Natural killer cell (primary cell): ENCODE measurements around the gene ZDHHC14. TPM values are rescaled to one million over a fixed set of nuclear protein-coding genes. Genes with fewer than 3 reads are reported as not detected.
A peak's percentile ranks its signal among the peaks of the same experiment; 100 is the strongest.

Experiments
- ATAC-seq, 3 donors: fragments of 150-1000 bp in 2 of 3; fragments of 200-7000 bp in 1 of 3; cut with Tn5 transposase; 1 replicate in 1 of 3; 2 replicates in 2 of 3; pipeline ENCODE4 v1.10.0; 2021; ENCODE audit warnings: mild to moderate bottlenecking in 2 of 3, moderate library complexity in 2 of 3
- DNase-seq, 2 donors: peaks; one replicate each; pipeline versions ENCODE4 v3.0.0 to v3.0.0-alpha.2; 2013 to 2021; ENCODE audit warnings: mixed read lengths in 1 of 2
- H3K27ac ChIP-seq: one replicate; pipeline ENCODE4 v1.5.1; 2013; ENCODE audit warnings: mild to moderate bottlenecking, low read length
- H3K27me3 ChIP-seq: one replicate; pipeline ENCODE4 v1.6.1; 2013; ENCODE audit warnings: low read length; ENCODE audit not compliant: control insufficient read depth, insufficient read depth
- H3K36me3 ChIP-seq: one replicate; pipeline ENCODE4 v1.6.1; 2013; ENCODE audit warnings: low read length; ENCODE audit not compliant: control insufficient read depth, insufficient read depth
- H3K4me1 ChIP-seq: one replicate; pipeline ENCODE4 v1.6.1; 2013; ENCODE audit warnings: low read length; ENCODE audit not compliant: control insufficient read depth, insufficient read depth
- H3K4me3 ChIP-seq: one replicate; pipeline ENCODE4 v1.5.1; 2013; ENCODE audit warnings: low read length
- H3K9me3 ChIP-seq: one replicate; pipeline ENCODE4 v1.6.1; 2013; ENCODE audit warnings: low read length; ENCODE audit not compliant: control insufficient read depth, insufficient read depth
- H3K27ac Mint-ChIP-seq, 2 donors: one replicate each; pipeline ENCODE4 v1.8.0; 2022; ENCODE audit warnings: mild to moderate bottlenecking in 2 of 2, mixed read lengths in 2 of 2, moderate library complexity in 1 of 2
- H3K27me3 Mint-ChIP-seq, 2 donors: one replicate each; pipeline ENCODE4 v1.8.0; 2022; ENCODE audit warnings: low read depth in 2 of 2, mixed read lengths in 2 of 2
- H3K36me3 Mint-ChIP-seq: one replicate; pipeline ENCODE4 v1.8.0; 2022; ENCODE audit warnings: mixed read lengths
- H3K4me1 Mint-ChIP-seq, 2 donors: one replicate each; pipeline ENCODE4 v1.8.0; 2022; ENCODE audit warnings: mixed read lengths in 2 of 2
- H3K4me3 Mint-ChIP-seq: one replicate; pipeline ENCODE4 v1.8.0; 2022; ENCODE audit warnings: mild to moderate bottlenecking, moderate library complexity, mixed read lengths
- H3K9me3 Mint-ChIP-seq, 2 donors: one replicate each; pipeline ENCODE4 v1.8.0; 2022; ENCODE audit warnings: mixed read lengths in 2 of 2
- CTCF ChIP-seq: fragments of 200-600 bp; IDR thresholded peaks from one replicate; pipeline ENCODE4 v1.8.0; 2022; ENCODE audit warnings: antibody characterized with exemption
- WGBS: methylation state at CpG from one replicate; pipeline ENCODE4 v1.1.7; 2013; ENCODE audit warnings: missing lambda C conversion rate; ENCODE audit not compliant: insufficient coverage; 5-methylcytosine and 5-hydroxymethylcytosine counted together
- intact Hi-C: fragments of 100-400 bp; cut with micrococcal nuclease; formaldehyde crosslinking; loops from one replicate; pipeline ENCODE4 v1.14.2; 2022
- total RNA-seq, 4 donors: library from RNA; stranded (reverse); fragments of 120-200 nt in 1 of 4; gene quantifications; one replicate each; pipeline versions ENCODE4 v1.2.3 to v1.2.4, GENCODE V29; 2013 to 2022

The ZDHHC14 gene
- total RNA-seq, 3 donors from 2014 or later (not counting 1 experiment from before 2014, with no cell fraction given), result 6.7 to 11.3 (median 10.6) TPM

GRCh38 chr6:157376241-157376640 lies 4.7 kb upstream of the ZDHHC14 start:
- Mint-ChIP-seq H3K36me3 (no peaks in the 10 kb centered on the region), H3K9me3 (no peaks in the 10 kb centered on the region), H3K27ac (no peak overlapping the region), H3K4me1 (peaks cover 7 to 8% of the 10 kb centered on the region in 2 donors), H3K4me3 (no peak overlapping the region), H3K27me3 (no peaks in the 10 kb centered on the region)
- ATAC-seq, result no peak
- Histone ChIP-seq H3K4me1 (peaks cover 4% of the 10 kb centered on the region), H3K27ac (no peak overlapping the region), H3K9me3 (no peaks in the 10 kb centered on the region), H3K36me3 (no peaks in the 10 kb centered on the region), H3K4me3 (no peak overlapping the region), H3K27me3 (no peaks in the 10 kb centered on the region)
- DNase-seq, result no peak
- intact Hi-C loops, result no loop called here
- WGBS, result no CpG with 5 or more reads among the region's 3 CpGs
- TF ChIP-seq CTCF, result no peak

- Mint-ChIP-seq H3K4me1 (peaks cover 7 to 8% of the 10 kb centered on the region in 2 donors), H3K27me3 (no peaks in the 10 kb centered on the region), H3K27ac (no peak overlapping the region), H3K9me3 (no peaks in the 10 kb centered on the region), H3K36me3 (no peaks in the 10 kb centered on the region), H3K4me3 (no peak overlapping the region)
- H3K36me3 ChIP-seq, result no peaks in the 10 kb centered on the region
- no peak overlapping the region for H3K4me3 ChIP-seq
- WGBS, result 83% methylated on average over 9 of the region's 9 CpGs
- H3K4me1 ChIP-seq, result peaks cover 4% of the 10 kb centered on the region
- TF ChIP-seq CTCF, result no peak
- H3K27ac ChIP-seq, result no peak overlapping the region
- H3K27me3 ChIP-seq, result no peaks in the 10 kb centered on the region
- no peaks in the 10 kb centered on the region for H3K9me3 ChIP-seq
- intact Hi-C loops, result no loop called here
- DNase-seq (no peak), ATAC-seq (no peak)
These were observed 4.2 kb upstream of the ZDHHC14 start for GRCh38 chr6:157376706-157377230.

GRCh38 chr6:157379656-157380457 lies 1.1 kb upstream of the ZDHHC14 start:
- no peaks in the 10 kb centered on the region for H3K9me3 ChIP-seq
- peak overlapping the region; percentile 60 to 72 for H3K27ac Mint-ChIP-seq
- H3K9me3 Mint-ChIP-seq, result no peaks in the 10 kb centered on the region
- no peaks in the 10 kb centered on the region for H3K36me3 Mint-ChIP-seq
- H3K4me1 ChIP-seq, result peaks cover 12% of the 10 kb centered on the region
- no peak for TF ChIP-seq CTCF
- no peaks in the 10 kb centered on the region for H3K27me3 Mint-ChIP-seq
- DNase-seq (peak; percentile 79 to 92), ATAC-seq (peak; percentile 75 to 84 (median 76))
- WGBS, result under 1% methylated on average over 45 of the region's 45 CpGs
- peaks cover 30% of the 10 kb centered on the region in 2 donors for H3K4me1 Mint-ChIP-seq
- H3K36me3 ChIP-seq, result no peaks in the 10 kb centered on the region
- H3K27me3 ChIP-seq, result no peaks in the 10 kb centered on the region
- H3K4me3 Mint-ChIP-seq, result peak overlapping the region; percentile 87
- peak overlapping the region; percentile 86 for H3K4me3 ChIP-seq
- peak overlapping the region; percentile 73 for H3K27ac ChIP-seq
- intact Hi-C loops, result loop anchor here (5.0 kb wide), 3 partner anchors 82 to 287 kb away; no protein-coding TSS in a partner anchor
